Stimulated activated CD8-positive, alpha-beta memory T cell treated with anti-CD3 and anti-CD28 coated beads, Interleukin-15, amount 100 ng/mL, for 24 hours (primary cell): ENCODE measurements around the gene PCDHGC5.

Source experiments
- DNase-seq: peaks from one replicate; pipeline ENCODE4 v3.0.0-alpha.2; 2020; ENCODE audit warnings: low read depth

The PCDHGC5 gene

DNA sequence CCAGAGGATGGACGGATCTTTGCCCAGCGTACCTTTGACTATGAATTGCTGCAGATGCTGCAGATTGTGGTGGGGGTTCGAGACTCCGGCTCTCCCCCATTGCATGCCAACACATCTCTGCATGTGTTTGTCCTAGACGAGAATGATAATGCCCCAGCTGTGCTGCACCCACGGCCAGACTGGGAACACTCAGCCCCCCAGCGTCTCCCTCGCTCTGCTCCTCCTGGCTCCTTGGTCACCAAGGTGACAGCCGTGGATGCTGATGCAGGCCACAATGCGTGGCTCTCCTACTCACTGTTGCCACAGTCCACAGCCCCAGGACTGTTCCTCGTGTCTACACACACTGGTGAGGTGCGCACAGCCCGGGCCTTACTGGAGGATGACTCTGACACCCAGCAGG lies 1.9 kb downstream of the PCDHGC5 start:
- no peak for DNase-seq

GRCh38 chr5:141491323-141492167 lies 2.7 kb downstream of the PCDHGC5 start:
- DNase-seq: no peak

- DNase-seq: no peak
These were observed 3.4 kb downstream of the PCDHGC5 start for GRCh38 chr5:141492168-141492885.

GRCh38 chr5:141493500-141494422 lies 4.9 kb downstream of the PCDHGC5 start:
- DNase-seq: no peak

DNA sequence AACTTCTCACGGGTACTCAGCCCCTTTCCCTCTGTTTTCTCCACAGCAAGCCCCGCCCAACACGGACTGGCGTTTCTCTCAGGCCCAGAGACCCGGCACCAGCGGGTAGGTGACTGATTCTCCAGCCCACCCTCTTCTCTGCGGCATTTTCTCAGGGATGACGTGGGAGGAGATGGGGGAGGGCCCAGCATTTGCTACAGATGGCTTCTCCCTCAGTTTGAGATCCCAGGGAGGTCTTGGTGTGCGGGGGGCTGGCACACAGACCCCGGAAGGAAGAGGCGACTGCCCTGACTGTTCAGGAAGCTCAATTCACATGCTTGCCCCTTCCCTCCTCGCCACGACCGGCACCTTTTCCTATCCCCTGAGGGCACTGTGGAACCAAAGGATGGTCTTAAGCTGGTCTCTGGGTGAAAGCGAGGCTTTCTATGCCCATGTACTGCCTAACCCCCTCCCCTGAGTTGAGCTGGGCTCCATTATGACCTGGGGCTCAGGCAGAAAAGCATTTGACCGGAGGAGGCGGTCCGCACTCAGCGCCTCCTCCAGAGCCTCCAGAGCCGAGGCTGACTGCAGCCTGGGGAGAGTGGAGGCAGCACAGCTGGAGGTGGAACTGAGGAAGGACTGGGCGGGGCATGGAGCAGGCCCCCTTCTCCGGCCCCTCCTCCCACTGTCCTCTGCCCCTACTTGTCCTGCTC lies 6.0 kb downstream of the PCDHGC5 start:
- DNase-seq: no peak

- DNase-seq: no peak
These were observed 6.6 kb downstream of the PCDHGC5 start for GRCh38 chr5:141495453-141495811.

DNA sequence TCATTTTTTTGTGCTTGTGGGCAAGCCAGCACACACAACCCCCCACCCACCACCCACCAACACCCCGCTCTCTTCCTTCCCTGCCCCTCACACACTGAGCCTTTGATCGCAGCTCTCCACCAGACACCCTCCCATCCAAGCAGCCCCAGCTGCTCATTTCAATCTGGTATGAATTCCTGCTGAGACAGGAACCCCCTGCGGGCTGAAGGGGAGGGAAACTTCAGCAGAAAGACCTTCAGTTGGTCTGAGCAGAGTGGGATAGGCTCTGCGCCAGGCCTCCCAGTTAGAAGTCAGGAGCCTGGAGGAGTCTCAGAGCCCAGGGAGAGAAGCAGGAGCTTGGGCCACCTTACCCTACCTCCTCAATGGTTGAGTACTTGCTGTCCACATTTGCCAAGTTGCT lies 7.2 kb downstream of the PCDHGC5 start:
- no peak for DNase-seq

DNA sequence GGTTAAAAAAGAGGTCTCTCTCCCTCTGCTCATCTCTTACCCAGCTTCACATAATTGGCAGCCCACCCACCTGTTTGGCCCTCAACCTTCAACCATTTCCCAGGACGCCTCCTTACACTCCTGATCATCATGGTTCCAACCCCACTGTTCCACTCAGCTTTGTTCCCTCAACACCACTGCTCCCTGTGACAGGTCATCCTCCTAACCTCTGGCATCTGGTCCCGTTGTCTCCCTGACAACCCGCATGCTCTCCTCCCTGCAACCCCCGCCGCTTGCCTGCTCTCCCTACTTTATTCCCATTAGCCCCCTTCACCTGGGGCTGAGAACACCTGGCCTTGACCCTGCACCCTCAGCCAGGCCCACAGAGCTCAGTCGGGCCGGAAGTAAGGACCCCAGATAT lies 12.9 kb downstream of the PCDHGC5 start:
- DNase-seq: no peak

- DNase-seq: no peak
These were observed 14.8 kb downstream of the PCDHGC5 start for GRCh38 chr5:141503681-141504080.

DNA sequence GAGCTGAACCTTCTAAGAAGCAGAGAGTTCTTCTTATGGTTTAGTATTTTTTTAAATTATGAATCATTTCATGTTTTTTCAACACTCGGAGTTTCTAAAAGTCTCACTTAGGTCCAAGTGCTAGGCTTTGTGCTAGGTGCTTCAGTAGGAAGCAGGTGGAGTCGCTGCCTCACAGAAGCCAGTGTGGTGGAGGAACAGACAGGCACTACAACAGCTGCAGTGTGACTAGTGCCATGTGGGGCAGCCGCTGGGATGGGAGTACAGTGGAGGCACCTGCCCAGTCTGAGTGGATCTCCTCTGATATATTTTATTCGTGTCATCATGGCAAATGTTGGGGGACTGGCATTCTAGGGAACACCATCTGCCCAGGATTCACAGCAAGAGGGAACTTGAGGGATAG lies 15.3 kb downstream of the PCDHGC5 start:
- DNase-seq: no peak

GRCh38 chr5:141506381-141507155 lies 17.7 kb downstream of the PCDHGC5 start:
- no peak for DNase-seq

DNA sequence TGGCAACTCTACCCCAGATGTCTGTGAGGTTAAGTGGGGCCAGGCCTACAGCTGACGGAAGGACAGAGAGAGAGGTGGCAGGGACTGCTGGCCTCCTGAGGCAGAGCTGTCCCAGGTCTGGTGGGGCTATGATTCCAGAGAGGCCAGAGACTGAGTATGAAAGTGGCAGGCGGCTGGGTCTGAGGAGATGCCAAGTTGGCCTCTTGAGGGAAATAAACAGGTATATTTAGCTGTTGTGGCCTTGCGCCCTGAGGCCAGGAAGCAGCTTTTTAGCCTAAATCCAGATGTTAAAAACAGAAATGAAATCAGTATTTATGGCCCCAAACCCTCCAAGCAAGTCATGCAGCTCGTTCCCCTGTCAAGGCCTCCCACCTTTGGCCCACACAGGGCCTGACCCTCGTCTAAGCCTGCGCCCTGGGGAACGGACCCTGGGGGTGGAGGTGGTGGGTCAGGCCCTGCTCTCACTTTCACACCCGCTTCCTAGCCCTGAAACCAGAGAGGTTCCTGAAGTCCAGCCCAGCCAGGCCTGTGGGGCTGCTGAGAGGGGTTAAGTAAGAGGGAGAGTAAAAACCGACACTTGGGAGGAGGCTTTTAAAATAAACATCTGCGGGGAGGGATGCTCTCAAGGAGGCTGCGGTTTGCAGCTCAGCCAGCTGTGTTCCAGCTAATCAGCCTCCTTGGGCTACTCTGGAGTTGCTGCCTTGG lies 18.7 kb downstream of the PCDHGC5 start:
- no peak for DNase-seq

GRCh38 chr5:141508440-141508797 lies 19.5 kb downstream of the PCDHGC5 start:
- DNase-seq: no peak

- DNase-seq: no peak
These were observed 20.1 kb downstream of the PCDHGC5 start for GRCh38 chr5:141508798-141509611.

- no peak for DNase-seq
These were observed 21.3 kb downstream of the PCDHGC5 start for GRCh38 chr5:141510160-141510559.

- DNase-seq: no peak
These were observed 22.1 kb downstream of the PCDHGC5 start for GRCh38 chr5:141510850-141511601.

DNA sequence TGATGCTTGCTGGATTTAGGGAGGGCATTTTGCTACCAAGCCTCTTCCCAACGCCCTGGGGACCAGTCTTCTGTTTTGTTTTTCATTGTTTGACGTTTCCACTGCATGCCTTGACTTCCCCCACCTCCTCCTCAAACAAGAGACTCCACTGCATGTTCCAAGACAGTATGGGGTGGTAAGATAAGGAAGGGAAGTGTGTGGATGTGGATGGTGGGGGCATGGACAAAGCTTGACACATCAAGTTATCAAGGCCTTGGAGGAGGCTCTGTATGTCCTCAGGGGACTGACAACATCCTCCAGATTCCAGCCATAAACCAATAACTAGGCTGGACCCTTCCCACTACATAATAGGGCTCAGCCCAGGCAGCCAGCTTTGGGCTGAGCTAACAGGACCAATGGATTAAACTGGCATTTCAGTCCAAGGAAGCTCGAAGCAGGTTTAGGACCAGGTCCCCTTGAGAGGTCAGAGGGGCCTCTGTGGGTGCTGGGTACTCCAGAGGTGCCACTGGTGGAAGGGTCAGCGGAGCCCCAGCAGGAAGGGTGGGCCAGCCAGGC lies 23.0 kb downstream of the PCDHGC5 start:
- no peak for DNase-seq

GRCh38 chr5:141512390-141512910 lies 23.6 kb downstream of the PCDHGC5 start:
- peak; percentile 80 for DNase-seq
